Mesothelial cell of epicardium (in vitro differentiated cells): Measurements from ENCODE around the gene ZC2HC1B. TPM values are rescaled to one million over a fixed set of nuclear protein-coding genes. Genes with fewer than 3 reads are reported as not detected.

ENCODE experiments used
- DNase-seq, 2 experiments: peaks; one replicate each; pipeline ENCODE4 v3.0.0; 2021; ENCODE audit warnings: low spot score in 2 of 2; ENCODE audit not compliant: unreplicated experiment in 2 of 2
- H3K27ac Mint-ChIP-seq: 2 replicates; pipeline ENCODE4 v1.8.0; 2021; ENCODE audit warnings: mixed read lengths
- H3K27me3 Mint-ChIP-seq: 2 replicates; pipeline ENCODE4 v1.8.0; 2021; ENCODE audit warnings: low read depth, mixed read lengths
- H3K36me3 Mint-ChIP-seq: 2 replicates; pipeline ENCODE4 v1.8.0; 2021; ENCODE audit warnings: mixed read lengths
- H3K4me1 Mint-ChIP-seq: 2 replicates; pipeline ENCODE4 v1.8.0; 2021; ENCODE audit warnings: mixed read lengths
- H3K4me3 Mint-ChIP-seq: 2 replicates; pipeline ENCODE4 v1.8.0; 2021; ENCODE audit warnings: mild to moderate bottlenecking, moderate library complexity, mixed read lengths
- H3K9me3 Mint-ChIP-seq: 2 replicates; pipeline ENCODE4 v1.8.0; 2021; ENCODE audit warnings: mixed read lengths
- CTCF ChIP-seq: fragments of 200-600 bp; sonication (generic); IDR thresholded peaks from one replicate; pipeline ENCODE4 v1.5.0; 2021; ENCODE audit warnings: antibody characterized with exemption; ENCODE audit not compliant: unreplicated experiment
- total RNA-seq: library from RNA; stranded (reverse); gene quantifications from 3 replicates; pipeline ENCODE4 v1.2.1, GENCODE V29; 2021

The ZC2HC1B gene
- total RNA-seq, 1 donor from 2014 or later = not detected

GRCh38 chr6:143965503-143966171, 101.4 kb downstream of the ZC2HC1B start:
- H3K27me3 Mint-ChIP-seq = no peaks in the 10 kb centered on the region

GRCh38 chr6:143966312-143966711, 102.0 kb downstream of the ZC2HC1B start:
- peaks cover 7% of the 10 kb centered on the region for H3K36me3 Mint-ChIP-seq
- peak overlapping the region; percentile 70 for H3K27ac Mint-ChIP-seq
- H3K9me3 Mint-ChIP-seq = no peaks in the 10 kb centered on the region
- no peaks in the 10 kb centered on the region for H3K27me3 Mint-ChIP-seq
- no peak overlapping the region for H3K4me3 Mint-ChIP-seq
- DNase-seq = no peak
- H3K4me1 Mint-ChIP-seq = peaks cover 86% of the 10 kb centered on the region
- no peak for TF ChIP-seq CTCF

More at GRCh38 chr6:143965503-143966171, 101.4 kb downstream of the ZC2HC1B start:
- no peak for TF ChIP-seq CTCF
- Mint-ChIP-seq H3K27ac (peak overlapping the region; percentile 79), H3K36me3 (peaks cover 7% of the 10 kb centered on the region), H3K4me3 (no peak overlapping the region), H3K4me1 (peaks cover 85% of the 10 kb centered on the region), H3K9me3 (no peaks in the 10 kb centered on the region)
- no peak for DNase-seq

GRCh38 chr6:143967706-143968376, 103.6 kb downstream of the ZC2HC1B start:
- Mint-ChIP-seq H3K36me3 (peaks cover 7% of the 10 kb centered on the region), H3K4me3 (no peak overlapping the region), H3K27ac (peak overlapping the region; percentile 88), H3K27me3 (no peaks in the 10 kb centered on the region), H3K4me1 (peaks cover 85% of the 10 kb centered on the region), H3K9me3 (no peaks in the 10 kb centered on the region)
- DNase-seq = no peak
- no peak for TF ChIP-seq CTCF

- Mint-ChIP-seq H3K27me3 (no peaks in the 10 kb centered on the region), H3K4me1 (peaks cover 85% of the 10 kb centered on the region), H3K9me3 (no peaks in the 10 kb centered on the region), H3K4me3 (no peak overlapping the region), H3K36me3 (peaks cover 7% of the 10 kb centered on the region), H3K27ac (peak overlapping the region; percentile 94)
- no peak for TF ChIP-seq CTCF
- DNase-seq = no peak
Measured at GRCh38 chr6:143969077-143969476, 104.8 kb downstream of the ZC2HC1B start.

GRCh38 chr6:143970456-143971218, 106.4 kb downstream of the ZC2HC1B start:
- Mint-ChIP-seq H3K4me3 (peak overlapping the region; percentile 7), H3K4me1 (peaks cover 84% of the 10 kb centered on the region), H3K27me3 (no peaks in the 10 kb centered on the region), H3K9me3 (no peaks in the 10 kb centered on the region), H3K27ac (peak overlapping the region; percentile 94), H3K36me3 (peaks cover 2% of the 10 kb centered on the region)
- no peak for DNase-seq
- no peak for TF ChIP-seq CTCF
